CD4-positive, alpha-beta T cell treated with Interleukin-6 at 100 ng/mL for 8 hours (primary cell): ENCODE data around the gene ZNF695.
"Not testable (repeated sequence)": the region's sequence is repeated elsewhere in the genome, so short reads cannot be mapped to it uniquely, and the experiment has no call there.

Source experiments
- DNase-seq: peaks from one replicate; pipeline ENCODE4 v3.0.0-alpha.2; 2020; ENCODE audit warnings: mixed read lengths, low spot score

ZNF695 gene

GRCh38 chr1:247007511-247008405 is at the start of gene ZNF695:
TSS of gene ZNF695 (minus strand) at chr1:247008057. CDS start at chr1:247007908, 149 bp downstream.
- peak; percentile 10 for DNase-seq

GRCh38 chr1:247056071-247056470 is 48.2 kb upstream of the ZNF695 start:
- no peak for DNase-seq

GRCh38 chr1:247054992-247055415 is 47.1 kb upstream of the ZNF695 start:
- no peak for DNase-seq

- DNase-seq = no peak
Observed at GRCh38 chr1:247047702-247048101, 39.8 kb upstream of the ZNF695 start.

GRCh38 chr1:247047260-247047659 is 39.4 kb upstream of the ZNF695 start:
- no peak for DNase-seq

- DNase-seq = no peak
Observed at GRCh38 chr1:247043406-247043805, 35.5 kb upstream of the ZNF695 start.

- no peak for DNase-seq
Observed at GRCh38 chr1:247037511-247038320, 29.9 kb upstream of the ZNF695 start.

GRCh38 chr1:247032306-247032705 is 24.4 kb upstream of the ZNF695 start:
- DNase-seq = not testable (repeated sequence)

- DNase-seq = not testable (repeated sequence)
Observed at GRCh38 chr1:247024658-247025057, 16.8 kb upstream of the ZNF695 start.

GRCh38 chr1:247013391-247013790 is 5.5 kb upstream of the ZNF695 start:
- no peak for DNase-seq

- DNase-seq = no peak
Observed at GRCh38 chr1:247008406-247008799, 546 bp upstream of the ZNF695 start.

- DNase-seq = not testable (repeated sequence)
Observed at GRCh38 chr1:247004081-247004480, 3.8 kb downstream of the ZNF695 start.

- no peak for DNase-seq
Observed at GRCh38 chr1:246989901-246990300, 18.0 kb downstream of the ZNF695 start.

- no peak for DNase-seq
Observed at GRCh38 chr1:246988316-246988715, 19.5 kb downstream of the ZNF695 start.

GRCh38 chr1:246987083-246987690 is 20.7 kb downstream of the ZNF695 start:
- DNase-seq = no peak

- no peak for DNase-seq
Observed at GRCh38 chr1:246978785-246979184, 29.1 kb downstream of the ZNF695 start.

GRCh38 chr1:246978281-246978680 is 29.6 kb downstream of the ZNF695 start:
- DNase-seq = no peak

- DNase-seq = no peak
Observed at GRCh38 chr1:246971969-246972368, 35.9 kb downstream of the ZNF695 start.

GRCh38 chr1:246971090-246971721 is 36.7 kb downstream of the ZNF695 start:
- peak; percentile 34 for DNase-seq

- no peak for DNase-seq
Observed at GRCh38 chr1:246969621-246970020, 38.2 kb downstream of the ZNF695 start.

GRCh38 chr1:246966502-246966901 is 41.4 kb downstream of the ZNF695 start:
- no peak for DNase-seq
